ENCODE data around the gene BMP4. TPM values are rescaled to one million over a fixed set of nuclear protein-coding genes. Genes with fewer than 3 reads are reported as not detected.

The BMP4 gene
- total RNA-seq, 3 donors from 2014 or later: 17.0 to 51.8 (median 17.7) TPM

DNA sequence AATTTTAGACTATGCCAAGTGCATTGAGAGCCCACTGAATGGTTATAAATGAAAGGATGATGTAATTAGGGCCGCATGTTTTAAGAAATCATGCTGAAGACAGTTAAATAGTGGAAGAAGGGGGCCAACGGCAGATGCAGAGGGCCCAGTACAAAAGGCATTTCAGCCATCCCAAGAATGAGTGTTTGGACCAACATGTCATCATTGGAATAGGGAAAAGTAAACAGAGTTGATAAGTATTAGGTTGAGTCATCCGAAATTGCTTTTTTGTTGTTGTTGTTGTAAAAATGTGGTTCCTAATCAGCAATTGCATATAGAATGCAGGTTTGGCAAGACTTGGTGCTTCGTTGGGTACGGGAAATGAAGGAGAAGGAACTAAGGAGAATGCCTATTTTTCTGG lies 29.5 kb downstream of the BMP4 start:
- no peak overlapping the region for H3K27ac ChIP-seq
- TF ChIP-seq POLR2A (IDR thresholded peaks at IDR 0.05) (no peak), POLR2AphosphoS5 (IDR thresholded peaks at IDR 0.05) (no peak)
- TF ChIP-seq, protein P1, sequence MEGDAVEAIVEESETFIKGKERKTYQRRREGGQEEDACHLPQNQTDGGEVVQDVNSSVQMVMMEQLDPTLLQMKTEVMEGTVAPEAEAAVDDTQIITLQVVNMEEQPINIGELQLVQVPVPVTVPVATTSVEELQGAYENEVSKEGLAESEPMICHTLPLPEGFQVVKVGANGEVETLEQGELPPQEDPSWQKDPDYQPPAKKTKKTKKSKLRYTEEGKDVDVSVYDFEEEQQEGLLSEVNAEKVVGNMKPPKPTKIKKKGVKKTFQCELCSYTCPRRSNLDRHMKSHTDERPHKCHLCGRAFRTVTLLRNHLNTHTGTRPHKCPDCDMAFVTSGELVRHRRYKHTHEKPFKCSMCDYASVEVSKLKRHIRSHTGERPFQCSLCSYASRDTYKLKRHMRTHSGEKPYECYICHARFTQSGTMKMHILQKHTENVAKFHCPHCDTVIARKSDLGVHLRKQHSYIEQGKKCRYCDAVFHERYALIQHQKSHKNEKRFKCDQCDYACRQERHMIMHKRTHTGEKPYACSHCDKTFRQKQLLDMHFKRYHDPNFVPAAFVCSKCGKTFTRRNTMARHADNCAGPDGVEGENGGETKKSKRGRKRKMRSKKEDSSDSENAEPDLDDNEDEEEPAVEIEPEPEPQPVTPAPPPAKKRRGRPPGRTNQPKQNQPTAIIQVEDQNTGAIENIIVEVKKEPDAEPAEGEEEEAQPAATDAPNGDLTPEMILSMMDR (IDR thresholded peaks at IDR 0.05): no peak
- no peaks in the 10 kb centered on the region for H3K27me3 ChIP-seq
- H3K4me3 ChIP-seq: no peak overlapping the region
- DNase-seq (ENCODE audit: low spot score in 2 of 2): no peak
- H3K9me3 ChIP-seq: no peaks in the 10 kb centered on the region
- no peaks in the 10 kb centered on the region for H3K36me3 ChIP-seq
- H3K4me1 ChIP-seq: no peaks in the 10 kb centered on the region
- intact Hi-C loops (cut with DNase I; ENCODE audit: low total_unique reads): no loop called here

DNA sequence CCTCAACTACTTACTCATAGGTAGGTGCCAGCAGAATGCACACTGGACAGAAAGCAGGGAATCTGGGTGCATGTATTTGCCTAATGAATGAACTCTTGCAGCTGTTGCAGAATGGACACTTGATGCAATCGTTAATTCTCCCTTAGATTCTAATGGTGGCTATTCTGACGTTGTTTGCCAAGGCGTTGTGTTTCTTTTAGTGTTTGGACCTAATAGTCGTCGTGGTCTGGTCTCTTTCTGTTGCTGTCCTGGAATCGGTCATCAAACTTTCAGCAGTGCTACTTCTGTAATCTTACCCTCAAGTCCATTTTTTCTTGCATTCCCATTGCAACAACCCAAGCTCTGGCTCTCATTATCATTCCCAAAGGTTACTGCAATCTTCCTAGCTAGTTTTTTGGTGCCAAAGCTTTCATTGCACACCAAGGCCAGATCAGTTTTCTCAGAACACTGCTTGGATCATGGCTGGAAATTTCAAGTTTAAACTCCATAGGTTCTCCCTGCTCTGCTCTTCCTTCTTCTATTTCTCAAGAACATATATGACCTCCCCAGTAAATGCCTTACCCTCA lies 31.3 kb downstream of the BMP4 start:
- Histone ChIP-seq H3K9me3 (no peaks in the 10 kb centered on the region), H3K27me3 (no peaks in the 10 kb centered on the region), H3K36me3 (no peaks in the 10 kb centered on the region), H3K27ac (no peak overlapping the region), H3K4me1 (no peaks in the 10 kb centered on the region), H3K4me3 (no peak overlapping the region)
- intact Hi-C loops (cut with DNase I; ENCODE audit: low total_unique reads): no loop called here
- DNase-seq (ENCODE audit: low spot score in 2 of 2): no peak
- TF ChIP-seq POLR2A (IDR thresholded peaks at IDR 0.05) (no peak), POLR2AphosphoS5 (IDR thresholded peaks at IDR 0.05) (no peak)
- TF ChIP-seq, protein P1 (IDR thresholded peaks at IDR 0.05): no peak

DNA sequence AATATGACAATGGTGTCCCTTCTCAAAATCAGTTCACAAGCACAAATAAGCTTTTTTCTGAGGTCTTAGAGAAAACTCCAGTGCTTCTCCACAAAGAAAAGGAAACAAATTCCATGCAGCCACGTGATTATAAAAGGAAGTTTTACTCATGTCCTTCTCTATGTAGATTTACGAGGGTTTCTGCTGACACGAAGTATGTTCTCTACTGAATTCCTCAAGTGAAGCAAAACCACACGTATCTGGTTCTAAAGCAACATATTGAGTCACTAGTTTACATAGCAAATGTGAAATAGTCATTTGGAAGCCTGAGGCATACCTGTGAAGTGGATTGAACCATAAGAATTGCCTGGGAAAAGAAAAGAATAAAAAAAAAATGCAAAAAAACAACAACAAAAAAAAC lies 31.9 kb downstream of the BMP4 start:
- H3K27ac ChIP-seq: no peak overlapping the region
- TF ChIP-seq, protein P1 (IDR thresholded peaks at IDR 0.05): no peak
- no peak for TF ChIP-seq POLR2AphosphoS5 (IDR thresholded peaks at IDR 0.05)
- TF ChIP-seq POLR2A (IDR thresholded peaks at IDR 0.05): no peak
- intact Hi-C loops (cut with DNase I; ENCODE audit: low total_unique reads): no loop called here

DNA sequence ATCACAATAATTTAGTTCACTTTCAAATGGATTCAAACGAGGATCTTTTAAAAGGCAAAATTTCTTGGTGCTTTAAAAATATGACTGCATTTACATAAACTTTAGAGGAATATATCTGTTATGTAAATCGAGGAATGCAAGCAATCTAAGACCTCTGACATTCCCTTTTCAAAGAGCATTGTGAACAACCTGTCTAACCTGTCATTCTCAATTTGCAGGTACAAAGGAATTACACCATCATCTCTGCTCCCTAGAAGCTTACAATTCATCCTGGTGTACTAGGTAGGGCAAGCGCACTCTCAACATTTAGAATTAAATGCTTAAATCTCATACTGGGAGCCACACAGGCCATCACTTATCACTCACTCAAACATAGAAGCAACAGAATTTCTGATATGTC lies 35.6 kb downstream of the BMP4 start:
- TF ChIP-seq, protein P1 (IDR thresholded peaks at IDR 0.05): no peak
- TF ChIP-seq POLR2AphosphoS5 (IDR thresholded peaks at IDR 0.05) (no peak), POLR2A (IDR thresholded peaks at IDR 0.05) (no peak)
- no peak for DNase-seq (ENCODE audit: low spot score in 2 of 2)
- Histone ChIP-seq H3K9me3 (no peaks in the 10 kb centered on the region), H3K4me1 (no peaks in the 10 kb centered on the region), H3K4me3 (no peak overlapping the region), H3K27me3 (no peaks in the 10 kb centered on the region), H3K27ac (no peak overlapping the region), H3K36me3 (no peaks in the 10 kb centered on the region)
- intact Hi-C loops (cut with DNase I; ENCODE audit: low total_unique reads): no loop called here

More for the DNA sequence above, 31.9 kb downstream of the BMP4 start:
- Histone ChIP-seq H3K4me1 (no peaks in the 10 kb centered on the region), H3K4me3 (no peak overlapping the region), H3K36me3 (no peaks in the 10 kb centered on the region), H3K27me3 (no peaks in the 10 kb centered on the region), H3K9me3 (no peaks in the 10 kb centered on the region)
- DNase-seq (ENCODE audit: low spot score in 2 of 2): no peak

DNA sequence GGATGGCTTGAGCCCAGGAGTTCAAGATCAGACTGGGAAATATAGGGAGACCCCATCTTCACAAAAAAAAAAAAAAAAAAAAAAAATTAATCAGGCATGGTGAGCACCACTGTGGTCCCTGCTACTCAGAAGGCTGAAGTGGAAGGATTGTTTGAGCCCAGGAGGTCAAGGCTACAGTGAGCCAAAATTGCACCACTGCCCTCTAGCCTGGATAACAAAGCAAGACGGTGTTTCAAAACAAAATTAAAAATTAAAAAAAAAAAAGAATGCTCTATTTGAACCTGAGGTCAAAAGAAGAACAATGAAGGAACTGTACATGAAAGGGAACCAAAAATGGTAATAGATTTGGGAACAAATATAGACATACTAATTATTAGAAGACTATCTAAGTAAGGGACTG lies 40.4 kb downstream of the BMP4 start:
- no peak for TF ChIP-seq POLR2A (IDR thresholded peaks at IDR 0.05)
- no peak for TF ChIP-seq POLR2AphosphoS5 (IDR thresholded peaks at IDR 0.05)
- TF ChIP-seq, protein P1 (IDR thresholded peaks at IDR 0.05): no peak
- Histone ChIP-seq H3K4me1 (no peaks in the 10 kb centered on the region), H3K4me3 (no peak overlapping the region), H3K36me3 (no peaks in the 10 kb centered on the region), H3K9me3 (no peaks in the 10 kb centered on the region), H3K27ac (no peak overlapping the region), H3K27me3 (no peaks in the 10 kb centered on the region)
- no peak for DNase-seq (ENCODE audit: low spot score in 2 of 2)
- intact Hi-C loops (cut with DNase I; ENCODE audit: low total_unique reads): no loop called here

Measured in breast epithelium (tissue), 4 donors.